DND-41 (cell line): ENCODE data around the gene STIMATE.

Source experiments
- CTCF ChIP-seq: IDR thresholded peaks from 2 replicates; pipeline ENCODE4 v1.5.1; 2012; ENCODE audit warnings: borderline replicate concordance, low read length, moderate library complexity, mild to moderate bottlenecking; ENCODE audit not compliant: poor library complexity, severe bottlenecking; ENCODE audit errors: extremely low read depth
- EZH2 ChIP-seq: IDR thresholded peaks from 3 replicates; pipeline ENCODE4 v1.6.1; 2012; ENCODE audit warnings: borderline replicate concordance, low read depth, mild to moderate bottlenecking, moderate library complexity, low read length, inconsistent platforms; ENCODE audit not compliant: severe bottlenecking

- TF ChIP-seq CTCF (no peak), EZH2 (no peak)
Observed at GRCh38 chr3:52879581-52879980, 17.8 kb downstream of the STIMATE start.
